UCSD-AML1 (cell line): ENCODE data around the gene CYP26A1.

Source experiments
- DNase-seq: peaks from one replicate; lab custom pipeline; 2025; ENCODE audit not compliant: unreplicated experiment; lab: John Stamatoyannopoulos, UW

Gene CYP26A1

GRCh38 chr10:93063977-93064660 lies 9.6 kb upstream of the CYP26A1 start:
- no peak for DNase-seq

GRCh38 chr10:93064874-93065660 lies 8.6 kb upstream of the CYP26A1 start:
- no peak for DNase-seq

- DNase-seq = no peak
These were observed 7.8 kb upstream of the CYP26A1 start for GRCh38 chr10:93065675-93066543.

GRCh38 chr10:93066544-93066913 lies 7.2 kb upstream of the CYP26A1 start:
- no peak for DNase-seq

GRCh38 chr10:93067443-93068365 lies 6.0 kb upstream of the CYP26A1 start:
- no peak for DNase-seq

- DNase-seq = no peak
These were observed 5.1 kb upstream of the CYP26A1 start for GRCh38 chr10:93068411-93069244.

- DNase-seq = no peak
These were observed 4.5 kb upstream of the CYP26A1 start for GRCh38 chr10:93069245-93069561.

GRCh38 chr10:93070378-93071176 lies 3.1 kb upstream of the CYP26A1 start:
- DNase-seq = no peak

GRCh38 chr10:93071177-93071472 lies 2.6 kb upstream of the CYP26A1 start:
- DNase-seq = no peak

- peak; percentile 73 for DNase-seq
These were observed 1.9 kb upstream of the CYP26A1 start for GRCh38 chr10:93071674-93072224.

GRCh38 chr10:93072225-93072712 lies 1.4 kb upstream of the CYP26A1 start:
- DNase-seq = peak; percentile 51

GRCh38 chr10:93072713-93073538 lies 767 bp upstream of the CYP26A1 start:
- peak; percentile 67 for DNase-seq

- peak; percentile 72 for DNase-seq
These were observed 479 bp downstream of the CYP26A1 start for GRCh38 chr10:93074147-93074596.

- DNase-seq = peak; percentile 52
These were observed 1.1 kb downstream of the CYP26A1 start for GRCh38 chr10:93074597-93075368.

- peak; percentile 29 for DNase-seq
These were observed 1.9 kb downstream of the CYP26A1 start for GRCh38 chr10:93075369-93076221.

GRCh38 chr10:93076871-93077270 lies 3.2 kb downstream of the CYP26A1 start:
- no peak for DNase-seq
